DMS153 treated with DMSO at 0.1 percent for 48 hours (cell line): ENCODE measurements around the gene ZNF503.

Experiments used
- DNase-seq: peaks from one replicate; lab custom pipeline; 2025; ENCODE audit not compliant: unreplicated experiment; lab: John Stamatoyannopoulos, UW

ZNF503 gene, protein sequence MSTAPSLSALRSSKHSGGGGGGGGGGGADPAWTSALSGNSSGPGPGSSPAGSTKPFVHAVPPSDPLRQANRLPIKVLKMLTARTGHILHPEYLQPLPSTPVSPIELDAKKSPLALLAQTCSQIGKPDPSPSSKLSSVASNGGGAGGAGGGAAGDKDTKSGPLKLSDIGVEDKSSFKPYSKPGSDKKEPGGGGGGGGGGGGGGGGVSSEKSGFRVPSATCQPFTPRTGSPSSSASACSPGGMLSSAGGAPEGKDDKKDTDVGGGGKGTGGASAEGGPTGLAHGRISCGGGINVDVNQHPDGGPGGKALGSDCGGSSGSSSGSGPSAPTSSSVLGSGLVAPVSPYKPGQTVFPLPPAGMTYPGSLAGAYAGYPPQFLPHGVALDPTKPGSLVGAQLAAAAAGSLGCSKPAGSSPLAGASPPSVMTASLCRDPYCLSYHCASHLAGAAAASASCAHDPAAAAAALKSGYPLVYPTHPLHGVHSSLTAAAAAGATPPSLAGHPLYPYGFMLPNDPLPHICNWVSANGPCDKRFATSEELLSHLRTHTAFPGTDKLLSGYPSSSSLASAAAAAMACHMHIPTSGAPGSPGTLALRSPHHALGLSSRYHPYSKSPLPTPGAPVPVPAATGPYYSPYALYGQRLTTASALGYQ

DNA sequence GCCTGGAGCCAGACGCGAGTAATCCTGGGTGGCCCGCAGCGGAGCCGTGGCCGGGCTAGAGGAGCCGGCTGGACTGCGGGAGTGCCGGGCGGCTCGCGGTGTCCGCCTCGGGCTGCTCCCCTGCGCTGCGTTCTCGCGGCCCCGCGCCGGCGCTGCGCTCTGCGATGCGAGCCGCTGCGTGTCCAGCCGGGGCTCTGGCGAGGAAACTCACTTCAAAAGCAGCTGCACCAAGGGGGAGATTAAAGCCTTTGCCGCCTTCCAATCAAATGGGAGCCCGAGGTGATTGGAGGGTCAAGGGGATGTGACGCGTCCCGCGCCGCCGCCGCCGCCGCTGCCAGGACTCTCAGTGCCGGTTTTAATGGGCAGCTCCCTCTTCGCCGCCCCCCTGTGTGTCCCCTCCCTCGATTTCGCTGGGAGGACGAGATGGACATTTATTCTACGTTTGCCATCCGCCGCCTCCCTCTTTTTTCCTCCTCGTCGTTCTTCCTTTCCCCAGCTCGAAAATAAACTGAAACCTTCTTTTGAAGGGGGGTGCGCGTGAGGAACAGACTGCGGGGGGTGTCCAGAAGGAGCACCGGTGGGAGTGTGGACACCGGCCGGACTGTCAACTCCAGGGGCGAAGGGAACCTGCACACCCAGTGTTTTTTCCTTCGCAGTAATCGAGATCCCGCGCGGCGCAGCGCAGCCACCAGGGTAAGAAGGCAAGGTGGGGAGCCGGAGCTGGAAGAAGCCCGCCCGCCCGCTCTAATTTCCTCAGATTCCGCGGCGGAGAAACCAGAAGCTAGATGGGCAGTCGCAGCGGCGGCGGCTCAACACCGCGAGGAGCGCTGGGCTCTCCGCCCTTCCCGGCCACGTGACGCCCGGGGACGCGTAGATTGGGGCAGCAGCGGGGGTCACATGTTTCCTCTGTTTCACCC, at the start of gene ZNF503:
TSS of gene ZNF503 (minus strand) at position 196 of the 917 bp plus-strand sequence. CDS start 345 bp downstream, outside the sequence.
- DNase-seq, result peak; percentile 93

- no peak for DNase-seq
Measured at GRCh38 chr10:75450644-75451640, 49.4 kb upstream of the ZNF503 start.

- no peak for DNase-seq
Measured at GRCh38 chr10:75450075-75450445, 48.5 kb upstream of the ZNF503 start.

GRCh38 chr10:75449382-75450074, 48.0 kb upstream of the ZNF503 start:
- no peak for DNase-seq

- DNase-seq, result no peak
Measured at GRCh38 chr10:75448166-75448565, 46.6 kb upstream of the ZNF503 start.

DNA sequence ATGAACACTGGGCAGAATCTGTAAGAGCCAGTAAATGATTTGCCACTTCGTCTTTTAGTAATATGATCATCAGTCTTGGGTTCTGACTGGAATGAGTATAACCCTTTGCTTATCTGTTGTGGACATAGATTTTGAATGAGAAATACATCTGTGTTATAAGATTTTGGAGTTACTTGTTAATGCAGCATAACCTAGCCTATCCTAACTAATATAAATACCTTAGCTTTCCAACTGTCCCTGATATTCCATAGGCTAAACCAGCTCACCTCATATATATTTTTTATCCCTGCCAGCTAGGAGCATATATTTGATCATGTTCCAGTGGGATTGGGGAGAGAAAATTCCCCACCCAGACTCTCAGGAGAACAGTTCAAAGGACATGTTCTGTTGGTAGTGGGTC, 44.9 kb upstream of the ZNF503 start:
- DNase-seq, result no peak

DNA sequence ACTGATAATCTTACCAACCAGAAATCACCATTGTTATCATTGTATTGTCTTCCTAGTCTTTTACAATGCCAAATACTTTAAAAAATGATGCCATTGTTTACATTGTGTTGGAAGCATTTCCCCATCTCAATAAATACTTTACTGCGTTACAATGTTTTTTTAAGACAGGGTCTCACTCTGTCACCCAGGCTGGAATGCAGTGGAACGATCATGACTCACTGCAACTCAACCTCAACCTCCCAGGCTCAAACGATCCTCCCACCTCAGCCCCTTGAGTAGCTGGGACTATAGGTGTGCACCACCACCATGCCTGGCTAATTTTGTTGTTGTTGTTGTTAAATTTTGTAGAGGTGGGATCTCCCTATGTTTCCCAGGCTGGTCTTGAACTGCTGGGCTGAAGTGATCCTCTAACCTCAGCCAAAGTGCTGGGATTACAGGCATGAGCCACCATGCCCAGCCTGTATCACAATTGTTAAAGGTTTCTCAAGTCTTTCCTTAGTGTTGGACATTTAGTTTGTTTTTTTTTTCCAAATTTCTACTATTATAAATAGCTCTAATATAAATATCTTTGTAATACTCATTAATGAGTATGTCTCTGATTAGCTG, 43.3 kb upstream of the ZNF503 start:
- DNase-seq, result no peak

DNA sequence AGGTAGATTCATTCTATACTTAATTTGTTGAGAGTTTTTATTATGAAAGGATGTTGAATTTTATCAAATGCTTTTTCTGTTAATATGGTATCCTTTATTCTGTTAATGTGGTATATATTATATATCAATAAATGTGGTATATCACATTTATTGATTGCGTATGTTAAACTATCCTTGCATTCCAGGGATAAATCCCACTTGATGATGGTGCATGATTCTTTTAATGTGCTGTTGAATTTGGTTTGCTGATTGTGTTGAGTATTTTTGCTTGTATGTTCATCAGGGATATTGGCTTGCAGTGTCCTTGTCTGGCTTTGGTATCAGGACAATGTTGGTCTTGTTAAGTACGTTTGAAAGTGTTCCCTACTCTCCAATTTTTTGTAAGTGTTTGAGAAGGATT, 41.8 kb upstream of the ZNF503 start:
- DNase-seq, result no peak

GRCh38 chr10:75441682-75442081, 40.1 kb upstream of the ZNF503 start:
- DNase-seq, result no peak

- DNase-seq, result no peak
Measured at GRCh38 chr10:75441196-75441595, 39.6 kb upstream of the ZNF503 start.

GRCh38 chr10:75440271-75440793, 38.8 kb upstream of the ZNF503 start:
- DNase-seq, result no peak

DNA sequence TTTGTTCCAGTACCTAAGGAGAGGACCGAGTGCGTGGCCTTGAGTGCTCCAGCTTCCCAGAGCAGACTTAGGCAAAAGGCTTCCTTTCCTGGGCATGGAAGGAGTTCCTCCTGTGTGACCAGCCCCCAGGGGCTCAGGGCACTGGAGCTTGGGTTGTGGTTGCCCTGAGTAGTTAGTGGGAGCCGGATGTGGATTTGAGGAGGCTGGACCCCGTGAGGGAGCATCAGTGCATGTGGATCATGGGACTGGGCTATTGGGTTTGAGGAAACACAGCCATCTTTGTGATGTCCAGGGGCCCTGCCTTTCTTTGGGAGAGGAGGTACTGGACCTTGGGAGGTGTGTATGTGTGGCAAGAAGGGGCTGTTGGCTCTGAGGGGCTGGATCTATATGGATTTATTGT, 38.2 kb upstream of the ZNF503 start:
- DNase-seq, result no peak

GRCh38 chr10:75438275-75438674, 36.7 kb upstream of the ZNF503 start:
- DNase-seq, result no peak

DNA sequence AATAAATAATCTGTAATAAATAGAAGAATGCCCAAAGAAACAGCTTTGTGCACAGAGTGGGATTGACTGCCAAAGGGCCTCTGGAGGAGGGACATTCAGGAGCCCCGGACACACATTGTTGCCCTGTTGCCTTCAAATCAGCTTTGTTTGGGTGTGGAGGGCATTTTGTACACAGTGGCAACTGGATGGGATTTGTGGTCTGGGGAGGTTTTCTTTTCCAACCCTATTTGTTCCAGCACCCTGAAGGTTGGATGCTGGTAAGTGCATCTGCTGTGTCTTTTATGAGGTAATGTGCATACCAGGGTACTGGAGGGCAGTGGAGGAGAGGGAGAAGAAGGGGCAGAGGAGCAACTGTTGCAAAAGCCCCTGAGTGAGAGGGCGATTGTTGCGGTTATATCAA, 36.1 kb upstream of the ZNF503 start:
- no peak for DNase-seq

GRCh38 chr10:75436896-75437295, 35.3 kb upstream of the ZNF503 start:
- DNase-seq, result no peak

GRCh38 chr10:75435291-75435690, 33.7 kb upstream of the ZNF503 start:
- no peak for DNase-seq

- DNase-seq, result no peak
Measured at GRCh38 chr10:75434291-75434690, 32.7 kb upstream of the ZNF503 start.

DNA sequence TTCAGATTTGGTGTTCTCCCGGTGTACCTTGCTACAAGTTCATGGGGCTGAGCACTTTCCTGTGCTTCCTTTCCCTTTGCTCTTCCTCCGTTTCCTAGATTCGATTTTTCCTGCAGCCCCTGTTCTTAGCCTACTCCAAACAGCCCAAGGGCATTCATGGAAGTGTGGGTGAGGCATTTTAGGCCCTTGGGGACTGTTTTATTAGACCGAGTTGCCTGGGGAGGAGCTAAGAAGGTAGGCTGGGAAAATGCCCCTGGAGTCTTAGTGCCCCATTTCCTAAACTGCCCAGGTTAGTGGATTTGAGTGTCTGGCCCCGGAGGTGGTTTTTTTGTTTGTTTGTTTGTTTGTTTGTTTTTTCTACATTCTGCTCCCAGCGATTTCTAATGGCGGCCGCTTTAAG, 31.7 kb upstream of the ZNF503 start:
- DNase-seq, result no peak

DNA sequence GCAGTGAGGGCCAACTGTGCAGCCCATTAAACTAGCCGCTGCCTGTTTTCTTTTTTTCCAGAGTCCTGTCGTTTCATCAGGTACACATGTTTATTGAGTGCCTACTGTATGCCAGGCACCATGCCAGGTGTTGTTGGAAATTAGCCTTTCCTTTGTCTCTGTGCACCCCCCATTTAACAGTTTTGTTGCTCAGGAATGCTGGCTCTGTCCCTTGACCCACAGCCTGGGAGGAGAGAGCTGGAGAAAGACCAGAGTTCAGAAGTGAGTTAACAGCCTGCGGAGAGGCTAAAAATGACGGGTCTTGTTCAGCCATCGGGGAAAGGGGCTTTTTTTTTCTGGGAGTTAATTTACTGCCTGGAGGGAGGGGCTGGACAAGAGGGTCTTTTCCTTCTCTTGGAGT, 31.2 kb upstream of the ZNF503 start:
- no peak for DNase-seq
